H1 (cell line): ENCODE measurements around the gene GLYATL3. TPM values are rescaled to one million over a fixed set of nuclear protein-coding genes. Genes with fewer than 3 reads are reported as not detected.

Source experiments
- CTCF ChIA-PET: fragments of 300-600 bp; sonication (Branson Sonifier 250); formaldehyde crosslinking; loops from one replicate; lab custom pipeline; 2021; ENCODE audit not compliant: partially characterized antibody; lab: Charles Lee
- POLR2A ChIA-PET: fragments of 300-600 bp; sonication (Branson Sonifier 250); formaldehyde crosslinking; loops from one replicate; lab custom pipeline; 2021; ENCODE audit warnings: inconsistent platforms; ENCODE audit not compliant: partially characterized antibody; lab: Charles Lee
- DNase-seq, 2 experiments: peaks; one replicate each; pipeline versions ENCODE4 v3.0.0 to v3.0.0-alpha.2; 2010 to 2022; ENCODE audit warnings: low spot score in 2 of 2, low read depth in 1 of 2, mixed read lengths in 1 of 2
- FAIRE-seq: peaks from 2 replicates; lab custom pipeline; 2011; peaks lifted over from hg19 to GRCh38; lab: Jason Lieb, UNC
- H2AFZ ChIP-seq: 2 replicates; pipeline ENCODE4 v1.8.1; 2012; ENCODE audit warnings: low read length, inconsistent platforms
- H2AK5ac ChIP-seq: 2 replicates; pipeline ENCODE4 v1.6.1; 2013; ENCODE audit warnings: low read depth, low read length
- H2BK120ac ChIP-seq: replicated peaks from 2 replicates; pipeline ENCODE3; 2013; ENCODE audit warnings: low read depth, low read length, inconsistent platforms
- H2BK12ac ChIP-seq: 2 replicates; pipeline ENCODE4 v1.6.1; 2013; ENCODE audit warnings: low read depth, low read length
- H2BK15ac ChIP-seq: 2 replicates; pipeline ENCODE4 v1.6.1; 2013; ENCODE audit warnings: low read length
- H2BK20ac ChIP-seq: 2 replicates; pipeline ENCODE4 v1.6.1; 2013; ENCODE audit warnings: low read length
- H2BK5ac ChIP-seq: 2 replicates; pipeline ENCODE4 v1.6.1; 2013; ENCODE audit warnings: low read depth, low read length
- H3K14ac ChIP-seq: 2 replicates; pipeline ENCODE4 v1.6.1; 2013; ENCODE audit warnings: inconsistent platforms; ENCODE audit not compliant: insufficient read length
- H3K18ac ChIP-seq: 2 replicates; pipeline ENCODE4 v1.6.1; 2013; ENCODE audit warnings: low read length; ENCODE audit errors: extremely low read depth
- H3K23ac ChIP-seq: 2 replicates; pipeline ENCODE4 v1.6.1; 2013; ENCODE audit warnings: inconsistent platforms; ENCODE audit not compliant: insufficient read length
- H3K23me2 ChIP-seq: 2 replicates; pipeline ENCODE4 v1.6.1; 2013; ENCODE audit warnings: low read depth, low read length
- H3K27ac ChIP-seq: 2 replicates; pipeline ENCODE4 v1.6.1; 2011; ENCODE audit warnings: low read depth, low read length, inconsistent platforms
- H3K27me3 ChIP-seq, 4 experiments: replicated peaks in 1 of 4; 1 replicate in 1 of 4; 2 replicates in 3 of 4; pipeline versions ENCODE4 v1.6.1 to v1.8.1; 2011 to 2013; ENCODE audit warnings: low read length in 3 of 4, mild to moderate bottlenecking in 3 of 4, inconsistent platforms in 2 of 4, mixed read lengths in 2 of 4, moderate library complexity in 1 of 4; ENCODE audit not compliant: control insufficient read depth in 3 of 4, insufficient read depth in 3 of 4; ENCODE audit errors: extremely low read depth in 1 of 4
- H3K36me3 ChIP-seq, 4 experiments: 2 replicates each; pipeline versions ENCODE4 v1.6.1 to v1.8.1; 2011 to 2013; ENCODE audit warnings: mild to moderate bottlenecking in 4 of 4, low read length in 3 of 4, moderate library complexity in 2 of 4, control low read depth in 1 of 4, inconsistent platforms in 1 of 4; ENCODE audit not compliant: insufficient read depth in 4 of 4, control insufficient read depth in 2 of 4
- H3K4ac ChIP-seq: replicated peaks from 2 replicates; pipeline ENCODE3; 2013; ENCODE audit warnings: low read length, low read depth, mixed read lengths, inconsistent platforms; ENCODE audit not compliant: insufficient read length
- H3K4me1 ChIP-seq, 4 experiments: replicated peaks in 1 of 4; 1 replicate in 1 of 4; 2 replicates in 3 of 4; pipeline versions ENCODE4 v1.6.1 to v1.8.1; 2011 to 2013; ENCODE audit warnings: low read length in 3 of 4, inconsistent platforms in 2 of 4, mixed read lengths in 1 of 4; ENCODE audit not compliant: insufficient read depth in 4 of 4, control insufficient read depth in 3 of 4
- H3K4me2 ChIP-seq, 2 experiments: 2 replicates each; pipeline versions ENCODE4 v1.6.1 to v1.8.1; 2011 to 2013; ENCODE audit warnings: low read depth in 2 of 2, low read length in 2 of 2, control low read depth in 1 of 2, inconsistent platforms in 1 of 2, mild to moderate bottlenecking in 1 of 2; ENCODE audit not compliant: insufficient read depth in 1 of 2
- H3K4me3 ChIP-seq, 4 experiments: fragments of 200-600, 300-600 bp in 1 of 4; sonication (generic), shearing (Covaris generic), sonication (Bioruptor Twin) in 1 of 4; 2 replicates each; pipeline versions ENCODE4 v1.5.1 to v1.8.1; 2011 to 2016; ENCODE audit warnings: low read length in 4 of 4, low read depth in 3 of 4, control low read depth in 2 of 4, inconsistent platforms in 2 of 4, mild to moderate bottlenecking in 2 of 4, mixed read lengths in 1 of 4, moderate library complexity in 1 of 4; ENCODE audit not compliant: insufficient read depth in 2 of 4; ENCODE audit errors: extremely low read depth in 1 of 4
- H3K56ac ChIP-seq: replicated peaks from 2 replicates; pipeline ENCODE3; 2013; ENCODE audit warnings: low read depth, mild to moderate bottlenecking, mixed read lengths, low read length, inconsistent platforms; ENCODE audit not compliant: insufficient read length
- H3K79me1 ChIP-seq: 2 replicates; pipeline ENCODE4 v1.6.1; 2013; ENCODE audit warnings: low read depth, low read length, control low read depth
- H3K79me2 ChIP-seq, 2 experiments: 2 replicates each; pipeline versions ENCODE4 v1.6.1 to v1.8.1; 2012 to 2013; ENCODE audit warnings: low read length in 2 of 2, mild to moderate bottlenecking in 2 of 2, inconsistent platforms in 1 of 2; ENCODE audit not compliant: insufficient read depth in 2 of 2, control insufficient read depth in 1 of 2
- H3K9ac ChIP-seq, 4 experiments: replicated peaks in 1 of 4; 1 replicate in 1 of 4; 2 replicates in 3 of 4; pipeline versions ENCODE4 v1.6.1 to v1.8.1; 2011 to 2013; ENCODE audit warnings: low read depth in 3 of 4, low read length in 3 of 4, control low read depth in 2 of 4, mild to moderate bottlenecking in 2 of 4, moderate library complexity in 2 of 4, inconsistent platforms in 1 of 4; ENCODE audit errors: extremely low read depth in 1 of 4
- H3K9me3 ChIP-seq, 2 experiments: 2 replicates each; pipeline versions ENCODE4 v1.6.1 to v1.8.1; 2012 to 2013; ENCODE audit warnings: mild to moderate bottlenecking in 2 of 2, moderate library complexity in 2 of 2, control low read depth in 1 of 2, inconsistent platforms in 1 of 2, low read depth in 1 of 2, low read length in 1 of 2, mixed read lengths in 1 of 2; ENCODE audit not compliant: insufficient read depth in 2 of 2
- H4K20me1 ChIP-seq, 2 experiments: replicated peaks in 1 of 2; 2 replicates each; pipeline versions ENCODE3 to v1.8.1; 2011 to 2013; ENCODE audit warnings: inconsistent platforms in 2 of 2, low read length in 2 of 2, mild to moderate bottlenecking in 1 of 2; ENCODE audit not compliant: insufficient read depth in 2 of 2, control insufficient read depth in 1 of 2
- H4K5ac ChIP-seq: 2 replicates; pipeline ENCODE4 v1.6.1; 2013; ENCODE audit warnings: low read length, low read depth, mixed read lengths, inconsistent platforms; ENCODE audit not compliant: insufficient read length
- H4K8ac ChIP-seq: 2 replicates; pipeline ENCODE4 v1.8.0; 2013; ENCODE audit warnings: mild to moderate bottlenecking, moderate library complexity, low read length, inconsistent platforms; ENCODE audit not compliant: insufficient read depth; ENCODE audit errors: extremely low read depth
- H4K91ac ChIP-seq: replicated peaks from 2 replicates; pipeline ENCODE3; 2013; ENCODE audit warnings: low read length, mixed read lengths, inconsistent platforms; ENCODE audit not compliant: insufficient read length
- CHD1 ChIP-seq: IDR thresholded peaks from 2 replicates; pipeline ENCODE4 v1.6.1; 2012; ENCODE audit warnings: low read depth, low read length, improper control_type of control experiment
- CTBP2 ChIP-seq: IDR thresholded peaks from 2 replicates; pipeline ENCODE4 v1.7.0; 2011; ENCODE audit warnings: borderline replicate concordance, mild to moderate bottlenecking, moderate library complexity, mixed read lengths, low read length; ENCODE audit not compliant: insufficient read depth, insufficient read length
- FOSL1 ChIP-seq: IDR thresholded peaks from 2 replicates; pipeline ENCODE4 v1.6.1; 2011; ENCODE audit warnings: mild to moderate bottlenecking, low read depth, low read length, moderate library complexity; ENCODE audit not compliant: insufficient read depth
- JUN ChIP-seq: IDR thresholded peaks from 2 replicates; pipeline ENCODE4 v1.6.1; 2011; ENCODE audit warnings: low read depth, mild to moderate bottlenecking, improper control_type of control experiment, low read length
- KDM1A ChIP-seq: fragments of 200-600, 300-600 bp; sonication (generic); IDR thresholded peaks from 2 replicates; pipeline ENCODE4 v1.7.1; 2016; ENCODE audit warnings: mild to moderate bottlenecking, low read length, borderline replicate concordance
- NRF1 ChIP-seq: IDR thresholded peaks from 2 replicates; pipeline ENCODE4 v1.6.1; 2011; ENCODE audit warnings: mild to moderate bottlenecking, low read depth, low read length, improper control_type of control experiment
- PHF8 ChIP-seq: fragments of 200-600 bp; sonication (generic); conservative IDR thresholded peaks from 2 replicates; pipeline ENCODE4 v1.7.1; 2012; ENCODE audit warnings: low read depth, mild to moderate bottlenecking, inconsistent platforms, low read length, moderate library complexity
- RAD21 ChIP-seq, 2 experiments: IDR thresholded peaks in 1 of 2; conservative IDR thresholded peaks in 1 of 2; 2 replicates each; pipeline ENCODE4 v1.6.1; 2011; ENCODE audit warnings: low read depth in 2 of 2, low read length in 2 of 2, improper control_type of control experiment in 1 of 2, inconsistent platforms in 1 of 2, mild to moderate bottlenecking in 1 of 2, moderate library complexity in 1 of 2
- RXRA ChIP-seq: IDR thresholded peaks from 2 replicates; pipeline ENCODE4 v1.6.1; 2011; ENCODE audit warnings: low read depth, mild to moderate bottlenecking, low read length, moderate library complexity; ENCODE audit not compliant: insufficient read depth
- SIRT6 ChIP-seq: IDR thresholded peaks from one replicate; pipeline ENCODE4 v1.7.1; 2012; ENCODE audit warnings: low read length, inconsistent platforms
- SP2 ChIP-seq: IDR thresholded peaks from 2 replicates; pipeline ENCODE4 v1.6.1; 2012; ENCODE audit warnings: mild to moderate bottlenecking, low read length, inconsistent platforms
- SRF ChIP-seq: IDR thresholded peaks from 2 replicates; pipeline ENCODE4 v1.6.1; 2011; ENCODE audit warnings: mild to moderate bottlenecking, low read depth, low read length, moderate library complexity
- TAF1 ChIP-seq: IDR thresholded peaks from 2 replicates; pipeline ENCODE4 v1.6.1; 2011; ENCODE audit warnings: mild to moderate bottlenecking, low read depth, low read length
- WGBS, 2 experiments: shearing (Covaris generic) in 1 of 2; methylation state at CpG; one replicate each; pipeline versions ENCODE4 v1.1.6 to v1.1.7; 2013 to 2015; ENCODE audit warnings: low lambda C conversion rate in 2 of 2, mixed read lengths in 2 of 2, inconsistent platforms in 1 of 2, low coverage in 1 of 2, missing lambda C conversion rate in 1 of 2; ENCODE audit not compliant: insufficient replicate concordance in 2 of 2, insufficient coverage in 1 of 2, insufficient read length in 1 of 2; ENCODE audit errors: extremely low coverage in 1 of 2, missing lambda C conversion rate in 1 of 2; 5-methylcytosine and 5-hydroxymethylcytosine counted together
- polyA plus RNA-seq, 7 experiments: library from polyadenylated mRNA; depleted of rRNA in 3 of 7; stranded (reverse) in 5 of 7; unstranded in 2 of 7; fragments of >200 nt in 5 of 7; fragments of 200-250 nt in 2 of 7; gene quantifications; 1 replicate in 5 of 7; 2 replicates in 1 of 7; 4 replicates in 1 of 7; pipeline versions ENCODE4 v1.2.1 to v1.2.3, GENCODE V29; 2011 to 2013; ENCODE audit warnings: missing spikeins in 2 of 7, mixed read lengths in 2 of 7
- total RNA-seq: library from RNA; stranded (reverse); fragmentation: NEBNext Ultra II Directional; extraction: Animal tissue kit (Norgen Biotek cat#: 25700); gene quantifications from 2 replicates; pipeline ENCODE4 v1.2.1, GENCODE V29; 2021
- TF ChIP-seq, protein P1 (sequence below): IDR thresholded peaks from 2 replicates; pipeline ENCODE4 v1.6.1; 2012; ENCODE audit warnings: inconsistent platforms

GLYATL3 gene
- total and polyA plus RNA-seq, 2 of the 8 experiments (the other 6 are each of a cell fraction or from before 2014, with no cell fraction given) = not detected

DNA sequence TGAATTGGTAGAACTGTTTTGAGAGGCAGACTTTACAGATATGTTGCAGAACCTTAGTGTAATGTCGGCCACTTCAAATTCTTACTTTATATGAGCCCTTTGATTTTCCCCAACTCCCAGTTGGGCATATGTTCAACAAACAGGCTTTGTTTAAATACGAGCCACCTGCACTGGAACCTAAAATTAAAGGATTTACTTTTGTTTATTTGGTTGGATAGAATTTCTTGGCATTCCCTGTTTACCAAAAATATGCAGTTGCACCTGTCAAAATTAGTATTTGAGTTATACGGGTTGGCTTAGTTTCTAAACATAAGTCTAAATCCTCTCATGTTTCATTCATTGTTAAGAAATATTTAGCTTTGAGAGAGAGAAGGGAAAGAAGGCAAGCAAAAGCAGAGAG lies 2.4 kb upstream of the GLYATL3 start:
- H3K27me3 ChIP-seq = no peaks in the 10 kb centered on the region
- no peak overlapping the region for H3K4me2 ChIP-seq
- H3K79me2 ChIP-seq = no peaks in the 10 kb centered on the region
- H2BK15ac ChIP-seq = no peak overlapping the region
- H3K9me3 ChIP-seq = no peaks in the 10 kb centered on the region
- H3K79me1 ChIP-seq = no peaks in the 10 kb centered on the region
- H4K20me1 ChIP-seq = no peaks in the 10 kb centered on the region
- no peak overlapping the region for H3K23ac ChIP-seq
- ChIA-PET CTCF (interaction anchor here (0.7 kb wide), 1 partner anchor 801 kb away, joined by 3 read pairs; no protein-coding TSS in a partner anchor), POLR2A (interaction anchor here (0.6 kb wide), 1 partner anchor 114 kb away, joined by 3 read pairs; no protein-coding TSS in a partner anchor)
- H4K8ac ChIP-seq = no peak overlapping the region
- H2BK120ac ChIP-seq = no peak overlapping the region
- FAIRE-seq = no peak
- no peak overlapping the region for H4K91ac ChIP-seq
- H3K4me1 ChIP-seq = peaks cover 0 to 2% (median 0%) of the 10 kb centered on the region in 4 experiments; a peak in 1 of 7 replicates
- H3K4ac ChIP-seq = no peak overlapping the region
- no peak overlapping the region for H2AK5ac ChIP-seq
- no peak overlapping the region for H3K27ac ChIP-seq
- 93% methylated on average over 3 of the region's 3 CpGs; no CpG with 5 or more reads in 1 of the 2 experiments for WGBS, 2 experiments
- H3K36me3 ChIP-seq = peaks cover 0 to 8% (median 2%) of the 10 kb centered on the region in 4 experiments; a peak in 2 of 8 replicates
- H2BK12ac ChIP-seq = no peak overlapping the region
- no peak overlapping the region for H3K56ac ChIP-seq
- no peak overlapping the region for H3K4me3 ChIP-seq
- H3K18ac ChIP-seq = no peak overlapping the region
- H2BK5ac ChIP-seq = no peak overlapping the region
- H4K5ac ChIP-seq = no peak overlapping the region
- no peak overlapping the region for H2BK20ac ChIP-seq
- H2AFZ ChIP-seq = no peak overlapping the region
- H3K23me2 ChIP-seq = no peaks in the 10 kb centered on the region
- H3K14ac ChIP-seq = no peak overlapping the region
- DNase-seq = no peak
- H3K9ac ChIP-seq = no peak overlapping the region
- no peak for TF ChIP-seq RAD21 (IDR thresholded peaks at IDR 0.05 in 1 of 2, conservative IDR thresholded peaks at IDR 0.05 in 1 of 2; ENCODE audit: low read depth in 2 of 2, low read length in 2 of 2)
- TF ChIP-seq CHD1 = no peak
- TF ChIP-seq, protein P1, sequence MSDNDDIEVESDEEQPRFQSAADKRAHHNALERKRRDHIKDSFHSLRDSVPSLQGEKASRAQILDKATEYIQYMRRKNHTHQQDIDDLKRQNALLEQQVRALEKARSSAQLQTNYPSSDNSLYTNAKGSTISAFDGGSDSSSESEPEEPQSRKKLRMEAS = no peak
- TF ChIP-seq SRF = no peak
- no peak for TF ChIP-seq KDM1A
- no peak for TF ChIP-seq PHF8
- no peak for TF ChIP-seq JUN
- no peak for TF ChIP-seq SIRT6
- no peak for TF ChIP-seq TAF1
- TF ChIP-seq NRF1 = no peak
- no peak for TF ChIP-seq FOSL1
- no peak for TF ChIP-seq SP2
- TF ChIP-seq RXRA = no peak
- TF ChIP-seq CTBP2 = no peak
